ENCODE measurements around the gene CCR9. TPM values are rescaled to one million over a fixed set of nuclear protein-coding genes. Genes with fewer than 3 reads are reported as not detected.

Gene CCR9
- total and polyA plus RNA-seq, 10 of the 15 experiments (the other 5 are each of a cell fraction or from before 2014, with no cell fraction given): 0.05 to 3.9 (median 2.4) TPM

DNA sequence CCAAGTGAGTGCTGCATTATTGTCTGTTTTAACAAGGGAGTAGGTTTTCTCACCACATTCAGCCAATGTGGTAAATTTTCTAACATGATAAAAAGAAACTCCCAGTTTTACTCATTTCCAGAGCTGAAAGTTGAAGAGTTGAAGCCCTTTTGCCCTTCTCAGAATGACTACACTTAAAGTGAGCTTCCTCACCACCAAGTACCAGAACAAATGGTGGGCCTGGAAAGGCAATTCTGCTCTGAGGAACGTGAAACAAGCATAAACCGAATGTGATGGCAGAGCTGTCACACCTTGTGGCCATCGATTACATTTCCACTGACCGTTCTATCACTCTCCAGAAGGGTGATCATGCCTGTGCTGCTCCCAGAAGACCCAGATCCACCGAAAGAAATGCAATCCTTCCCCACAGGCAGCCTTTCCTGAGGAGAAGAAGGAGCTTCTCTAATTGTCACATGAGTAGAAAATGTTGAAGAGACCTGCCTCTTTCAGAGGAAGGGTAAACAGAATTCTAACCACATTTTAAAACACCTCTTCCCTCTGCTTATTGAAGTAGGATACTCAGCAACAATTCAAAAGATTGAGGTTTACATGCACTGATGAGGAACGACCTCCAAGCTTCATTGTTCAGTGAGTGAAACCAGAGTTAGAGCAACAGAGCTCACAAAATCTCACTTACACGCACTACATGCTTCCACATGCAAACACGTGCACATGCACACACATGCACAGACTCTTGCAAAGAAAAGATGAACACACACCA is 21.4 kb upstream of the CCR9 start (continued):
- TF ChIP-seq, protein P1, sequence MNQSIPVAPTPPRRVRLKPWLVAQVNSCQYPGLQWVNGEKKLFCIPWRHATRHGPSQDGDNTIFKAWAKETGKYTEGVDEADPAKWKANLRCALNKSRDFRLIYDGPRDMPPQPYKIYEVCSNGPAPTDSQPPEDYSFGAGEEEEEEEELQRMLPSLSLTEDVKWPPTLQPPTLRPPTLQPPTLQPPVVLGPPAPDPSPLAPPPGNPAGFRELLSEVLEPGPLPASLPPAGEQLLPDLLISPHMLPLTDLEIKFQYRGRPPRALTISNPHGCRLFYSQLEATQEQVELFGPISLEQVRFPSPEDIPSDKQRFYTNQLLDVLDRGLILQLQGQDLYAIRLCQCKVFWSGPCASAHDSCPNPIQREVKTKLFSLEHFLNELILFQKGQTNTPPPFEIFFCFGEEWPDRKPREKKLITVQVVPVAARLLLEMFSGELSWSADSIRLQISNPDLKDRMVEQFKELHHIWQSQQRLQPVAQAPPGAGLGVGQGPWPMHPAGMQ (IDR thresholded peaks at IDR 0.05; ENCODE audit: borderline replicate concordance): no peak
- TF ChIP-seq NFXL1 (IDR thresholded peaks at IDR 0.05; ENCODE audit: borderline replicate concordance): no peak
- peak in 1 of 2 experiments; percentile 99; a peak in 2 of 4 replicates for TF ChIP-seq CEBPB (IDR thresholded peaks at IDR 0.05; ENCODE audit: borderline replicate concordance in 1 of 2, low read depth in 2 of 2, low read length in 2 of 2)
- TF ChIP-seq RAD51 (IDR thresholded peaks at IDR 0.05): peak; percentile 59
- TF ChIP-seq MYB (IDR thresholded peaks at IDR 0.05; ENCODE audit: borderline replicate concordance, low read depth, low read length): peak; percentile 83
- peak; percentile 94 for TF ChIP-seq PML (IDR thresholded peaks at IDR 0.05; ENCODE audit: low read length)
- peak; percentile 97 for TF ChIP-seq MTA2 (IDR thresholded peaks at IDR 0.05; ENCODE audit: low read depth)
- TF ChIP-seq PAX5 (IDR thresholded peaks at IDR 0.05; ENCODE audit: borderline replicate concordance, low read depth, low read length): peak; percentile 95
- peak; percentile 84 for TF ChIP-seq TCF12 (IDR thresholded peaks at IDR 0.05; ENCODE audit: low read depth, low read length)
- TF ChIP-seq ZNF24 (IDR thresholded peaks at IDR 0.05): peak; percentile 96
- peak; percentile 97 for TF ChIP-seq DPF2 (IDR thresholded peaks at IDR 0.05)
- TF ChIP-seq, protein P2, sequence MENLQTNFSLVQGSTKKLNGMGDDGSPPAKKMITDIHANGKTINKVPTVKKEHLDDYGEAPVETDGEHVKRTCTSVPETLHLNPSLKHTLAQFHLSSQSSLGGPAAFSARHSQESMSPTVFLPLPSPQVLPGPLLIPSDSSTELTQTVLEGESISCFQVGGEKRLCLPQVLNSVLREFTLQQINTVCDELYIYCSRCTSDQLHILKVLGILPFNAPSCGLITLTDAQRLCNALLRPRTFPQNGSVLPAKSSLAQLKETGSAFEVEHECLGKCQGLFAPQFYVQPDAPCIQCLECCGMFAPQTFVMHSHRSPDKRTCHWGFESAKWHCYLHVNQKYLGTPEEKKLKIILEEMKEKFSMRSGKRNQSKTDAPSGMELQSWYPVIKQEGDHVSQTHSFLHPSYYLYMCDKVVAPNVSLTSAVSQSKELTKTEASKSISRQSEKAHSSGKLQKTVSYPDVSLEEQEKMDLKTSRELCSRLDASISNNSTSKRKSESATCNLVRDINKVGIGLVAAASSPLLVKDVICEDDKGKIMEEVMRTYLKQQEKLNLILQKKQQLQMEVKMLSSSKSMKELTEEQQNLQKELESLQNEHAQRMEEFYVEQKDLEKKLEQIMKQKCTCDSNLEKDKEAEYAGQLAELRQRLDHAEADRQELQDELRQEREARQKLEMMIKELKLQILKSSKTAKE (IDR thresholded peaks at IDR 0.05; ENCODE audit: low read depth, poor library complexity, severe bottlenecking): peak; percentile 99
